Lower leg skin (tissue), 4 donors: ENCODE measurements around the gene CSNK1G2. TPM values are rescaled to one million over a fixed set of nuclear protein-coding genes. Genes with fewer than 3 reads are reported as not detected.

Experiments used
- DNase-seq, 2 donors: peaks; one replicate each; pipeline ENCODE4 v3.0.0-alpha.2; 2019; ENCODE audit warnings: low spot score in 2 of 2
- H3K4me3 ChIP-seq: fragments of 200-600 bp; sonication (generic); 2 replicates; pipeline ENCODE4 v1.5.1; 2017; ENCODE audit warnings: mild to moderate bottlenecking, low read depth; ENCODE audit not compliant: poor library complexity, severe bottlenecking
- POLR2A ChIP-seq, 2 donors: fragments of 450-650 bp; IDR thresholded peaks; one replicate each; pipeline ENCODE4 v1.6.1; 2016 to 2017; ENCODE audit warnings: antibody characterized with exemption in 2 of 2, mild to moderate bottlenecking in 1 of 2, moderate library complexity in 1 of 2
- WGBS, 2 donors: methylation state at CpG; one replicate each; pipeline ENCODE4 v1.1.5; 2018; 5-methylcytosine and 5-hydroxymethylcytosine counted together
- intact Hi-C: fragments of 100-400 bp; cut with DNase I; formaldehyde crosslinking; loops from one replicate; pipeline ENCODE4 v1.15.0; 2023; ENCODE audit warnings: low total_unique reads
- total RNA-seq, 4 donors: library from RNA; depleted of rRNA; stranded (reverse); fragments of >200 nt; gene quantifications; one replicate each; pipeline ENCODE4 v1.1.0, GENCODE V29; 2016
- TF ChIP-seq, protein P1 (sequence below), 3 donors: fragments of 450-650 bp; IDR thresholded peaks; one replicate each; pipeline ENCODE4 v1.5.1; 2016; ENCODE audit warnings: antibody characterized with exemption in 3 of 3, mild to moderate bottlenecking in 3 of 3, moderate library complexity in 2 of 3

The CSNK1G2 gene
- total RNA-seq, 4 donors from 2014 or later, result 58.8 to 76.9 (median 63.1) TPM

DNA sequence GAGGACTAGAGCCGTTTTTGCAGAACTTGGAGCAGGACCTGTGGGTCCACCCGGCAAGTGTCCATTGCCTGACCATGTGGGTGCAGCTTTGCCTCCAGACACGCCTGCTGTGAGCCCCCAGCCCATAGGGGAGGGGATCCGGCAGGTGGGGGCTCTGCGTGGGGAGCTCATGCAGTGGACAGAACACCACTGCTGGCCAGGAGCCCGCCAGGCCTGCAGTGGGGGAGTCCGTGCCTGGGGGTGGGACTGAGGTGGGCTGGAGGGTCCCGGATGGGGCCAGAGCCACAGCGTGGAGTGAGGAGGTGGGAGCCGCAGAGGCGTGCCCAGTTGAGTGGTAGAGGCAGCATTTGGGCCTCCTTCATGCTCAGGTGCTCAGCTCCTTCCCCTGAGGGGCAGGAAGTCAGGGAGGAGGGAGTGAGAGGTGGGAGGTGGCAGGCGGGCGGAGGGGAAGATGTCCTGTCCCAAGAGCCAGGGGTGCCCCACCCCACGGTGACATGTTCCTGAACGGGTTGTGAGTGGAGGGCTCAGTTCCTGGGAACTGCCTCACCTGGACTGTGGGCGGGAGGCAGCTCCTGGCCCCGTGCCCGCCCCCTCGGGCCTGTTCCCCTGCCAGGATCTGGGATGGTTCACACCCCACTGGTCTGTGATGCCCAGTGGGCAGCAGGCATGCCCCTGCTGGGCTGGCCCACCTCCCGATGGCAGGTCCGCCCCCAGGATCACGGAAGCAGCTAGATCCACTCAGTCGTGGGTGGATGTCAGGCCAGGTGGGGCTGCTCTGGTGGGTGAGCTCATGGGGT lies 27.0 kb upstream of the CSNK1G2 start:
- no peak overlapping the region for H3K4me3 ChIP-seq
- no peak for DNase-seq

DNA sequence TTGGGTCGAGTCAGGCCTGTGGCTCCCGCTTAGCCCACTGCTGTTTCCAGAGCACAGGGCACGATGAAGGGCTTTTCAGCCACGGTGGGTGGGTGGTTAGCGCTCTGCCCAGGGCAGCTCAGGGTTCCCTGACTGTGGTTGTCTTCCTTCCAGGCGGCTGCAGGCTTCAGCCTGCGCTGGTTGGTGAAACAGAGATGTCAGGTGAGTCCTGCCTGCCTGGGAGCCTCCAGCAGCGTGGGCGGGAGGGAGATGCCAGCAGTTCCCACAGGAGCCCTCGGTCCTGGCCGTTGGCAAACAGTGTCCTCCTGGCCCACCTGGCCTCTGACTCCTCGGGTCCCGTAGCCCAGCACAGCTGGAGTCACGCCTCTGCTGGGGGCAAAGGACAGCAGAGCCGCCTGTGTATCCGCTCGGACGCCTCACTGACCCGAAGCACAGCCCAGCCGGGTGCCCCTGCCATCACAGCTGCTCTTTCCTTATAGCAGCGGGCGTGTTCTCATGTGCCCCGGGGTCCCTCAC lies 26.1 kb upstream of the CSNK1G2 start:
- intact Hi-C loops, result no loop called here
- no peak for DNase-seq
- TF ChIP-seq, protein P1, sequence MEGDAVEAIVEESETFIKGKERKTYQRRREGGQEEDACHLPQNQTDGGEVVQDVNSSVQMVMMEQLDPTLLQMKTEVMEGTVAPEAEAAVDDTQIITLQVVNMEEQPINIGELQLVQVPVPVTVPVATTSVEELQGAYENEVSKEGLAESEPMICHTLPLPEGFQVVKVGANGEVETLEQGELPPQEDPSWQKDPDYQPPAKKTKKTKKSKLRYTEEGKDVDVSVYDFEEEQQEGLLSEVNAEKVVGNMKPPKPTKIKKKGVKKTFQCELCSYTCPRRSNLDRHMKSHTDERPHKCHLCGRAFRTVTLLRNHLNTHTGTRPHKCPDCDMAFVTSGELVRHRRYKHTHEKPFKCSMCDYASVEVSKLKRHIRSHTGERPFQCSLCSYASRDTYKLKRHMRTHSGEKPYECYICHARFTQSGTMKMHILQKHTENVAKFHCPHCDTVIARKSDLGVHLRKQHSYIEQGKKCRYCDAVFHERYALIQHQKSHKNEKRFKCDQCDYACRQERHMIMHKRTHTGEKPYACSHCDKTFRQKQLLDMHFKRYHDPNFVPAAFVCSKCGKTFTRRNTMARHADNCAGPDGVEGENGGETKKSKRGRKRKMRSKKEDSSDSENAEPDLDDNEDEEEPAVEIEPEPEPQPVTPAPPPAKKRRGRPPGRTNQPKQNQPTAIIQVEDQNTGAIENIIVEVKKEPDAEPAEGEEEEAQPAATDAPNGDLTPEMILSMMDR (IDR thresholded peaks at IDR 0.05), result no peak
- no peak for TF ChIP-seq POLR2A (IDR thresholded peaks at IDR 0.05)
- no peak overlapping the region for H3K4me3 ChIP-seq
- WGBS, 2 donors, result 73 to 80% methylated on average over 23 of the region's 23 CpGs

More for the DNA sequence above, 27.0 kb upstream of the CSNK1G2 start:
- WGBS, 2 donors, result 63 to 65% methylated on average over 20 to 23 of the region's 23 CpGs
- TF ChIP-seq, protein P1 (IDR thresholded peaks at IDR 0.05), result no peak
- no peak for TF ChIP-seq POLR2A (IDR thresholded peaks at IDR 0.05)
- intact Hi-C loops, result no loop called here

DNA sequence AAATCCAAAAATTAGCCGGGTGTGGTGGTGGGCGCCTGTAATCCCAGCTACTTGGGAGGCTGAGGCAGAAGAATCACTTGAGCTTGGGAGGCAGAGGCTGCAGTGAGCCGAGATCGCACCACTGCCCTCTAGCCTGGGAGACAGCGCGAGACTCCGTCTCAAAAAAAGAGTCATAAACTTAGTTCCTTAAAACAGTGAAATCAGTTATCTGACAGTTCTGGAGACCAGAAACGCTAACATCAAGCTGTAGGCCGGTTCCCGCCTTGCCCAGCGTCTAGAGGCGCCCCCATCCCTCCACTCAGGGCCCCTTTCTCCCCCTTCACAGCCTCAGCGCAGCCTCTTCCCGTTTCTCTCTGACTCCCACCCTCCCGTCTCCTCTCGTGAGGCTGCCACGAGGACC lies 23.8 kb upstream of the CSNK1G2 start:
- H3K4me3 ChIP-seq, result no peak overlapping the region
- WGBS, 2 donors, result 88 to 89% methylated on average over 17 of the region's 17 CpGs
- intact Hi-C loops, result no loop called here
- DNase-seq, result no peak
- TF ChIP-seq POLR2A (IDR thresholded peaks at IDR 0.05), result no peak
- TF ChIP-seq, protein P1 (IDR thresholded peaks at IDR 0.05), result no peak

DNA sequence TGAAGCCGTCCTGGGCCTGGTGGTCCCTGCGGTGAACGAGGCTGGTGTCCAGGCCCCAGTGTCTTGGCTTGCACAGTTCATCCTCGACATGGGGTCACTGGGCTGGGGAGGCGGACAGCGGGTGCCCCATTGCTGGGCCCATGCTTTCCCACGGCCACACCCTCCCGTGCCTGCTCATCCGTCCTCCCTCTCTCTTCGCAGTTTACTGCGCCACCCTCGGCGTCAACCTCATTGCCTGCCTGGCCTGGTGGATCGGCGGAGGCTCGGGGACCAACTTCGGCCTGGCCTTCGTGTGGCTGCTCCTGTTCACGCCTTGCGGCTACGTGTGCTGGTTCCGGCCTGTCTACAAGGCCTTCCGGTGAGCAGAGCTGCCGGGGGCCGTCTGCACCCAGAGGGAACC lies 23.0 kb upstream of the CSNK1G2 start:
- TF ChIP-seq POLR2A (IDR thresholded peaks at IDR 0.05), result no peak
- TF ChIP-seq, protein P1 (IDR thresholded peaks at IDR 0.05), result no peak
- DNase-seq, result no peak
- intact Hi-C loops, result no loop called here
- H3K4me3 ChIP-seq, result no peak overlapping the region
- WGBS, 2 donors, result 95 to 96% methylated on average over 25 of the region's 25 CpGs

DNA sequence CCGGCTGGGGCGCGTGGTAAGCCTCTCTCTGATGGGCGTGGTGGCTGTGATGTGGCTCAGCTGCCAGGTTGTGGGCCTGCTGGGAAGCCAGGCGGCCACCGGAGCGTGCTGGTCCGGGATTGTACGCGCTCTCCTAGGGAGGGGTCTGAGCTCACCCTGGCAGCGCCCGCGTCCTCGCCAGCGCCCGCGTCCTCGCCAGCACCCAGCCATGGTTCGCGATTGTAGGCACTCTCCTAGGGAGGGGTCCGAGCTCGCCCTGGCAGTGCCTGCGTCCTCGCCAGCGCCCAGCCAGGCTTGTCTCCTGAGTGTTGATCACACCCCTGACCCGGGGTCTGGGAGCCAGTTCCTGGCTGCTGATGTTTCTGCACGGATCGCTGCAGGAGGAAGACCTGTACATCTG lies 22.0 kb upstream of the CSNK1G2 start:
- intact Hi-C loops, result no loop called here
- H3K4me3 ChIP-seq, result no peak overlapping the region
- TF ChIP-seq, protein P1 (IDR thresholded peaks at IDR 0.05), result no peak
- TF ChIP-seq POLR2A (IDR thresholded peaks at IDR 0.05), result no peak
- WGBS, 2 donors, result 90% methylated on average over 27 to 28 of the region's 28 CpGs
- DNase-seq, result no peak
